Body of pancreas (tissue), 4 donors: ENCODE measurements around the gene ATG12. TPM values are rescaled to one million over a fixed set of nuclear protein-coding genes. Genes with fewer than 3 reads are reported as not detected.

Experiments
- ATAC-seq: fragments of 150-250 bp; one replicate; pipeline ENCODE4 v1.9.1; 2016
- DNase-seq, 4 donors: peaks; one replicate each; pipeline ENCODE4 v3.0.0-alpha.2; 2019
- H3K27ac ChIP-seq, 4 donors: fragments of 200-600 bp; sonication (generic); 1 replicate in 3 of 4; 2 replicates in 1 of 4; pipeline versions ENCODE4 v1.5.1 to v1.6.1; 2016 to 2019; ENCODE audit warnings: mild to moderate bottlenecking in 1 of 4, mixed read lengths in 1 of 4, moderate library complexity in 1 of 4
- H3K27me3 ChIP-seq, 2 donors: fragments of 200-600 bp; sonication (generic); one replicate each; pipeline ENCODE4 v1.6.0; 2016; ENCODE audit warnings: mild to moderate bottlenecking in 1 of 2
- H3K36me3 ChIP-seq, 2 donors: fragments of 200-600 bp; sonication (generic); replicated peaks in 1 of 2; 2 replicates each; pipeline ENCODE4 v1.5.1; 2016; ENCODE audit warnings: low read depth in 2 of 2; ENCODE audit not compliant: insufficient read depth in 1 of 2
- H3K4me1 ChIP-seq: fragments of 200-600 bp; sonication (generic); one replicate; pipeline ENCODE4 v1.6.0; 2016
- H3K4me3 ChIP-seq, 2 donors: fragments of 200-600 bp; sonication (generic); 1 replicate in 1 of 2; 2 replicates in 1 of 2; pipeline ENCODE4 v1.5.1; 2016 to 2019
- H3K9me3 ChIP-seq, 3 donors: fragments of 200-600 bp; sonication (generic); 1 replicate in 2 of 3; 2 replicates in 1 of 3; pipeline ENCODE4 v1.5.1; 2016
- POLR2A ChIP-seq, 3 donors: fragments of 450-650 bp; IDR thresholded peaks; one replicate each; pipeline ENCODE4 v1.6.1; 2016; ENCODE audit warnings: antibody characterized with exemption in 3 of 3, mild to moderate bottlenecking in 2 of 3
- WGBS, 2 donors: methylation state at CpG; one replicate each; pipeline ENCODE4 v1.1.5; 2017; 5-methylcytosine and 5-hydroxymethylcytosine counted together
- intact Hi-C: fragments of 100-400 bp; cut with DNase I; formaldehyde crosslinking; loops from one replicate; pipeline ENCODE4 v1.15.1; 2023
- total RNA-seq, 2 donors: library from RNA; depleted of rRNA; stranded (reverse); fragments of >200 nt; gene quantifications; one replicate each; pipeline ENCODE4 v1.1.0, GENCODE V29; 2016
- TF ChIP-seq, protein P1 (sequence below), 7 experiments: fragments of 450-650 bp in 4 of 7; fragments of 200-600 bp in 3 of 7; sonication (generic) in 3 of 7; IDR thresholded peaks; one replicate each; pipeline ENCODE4 v1.5.1; 2016 to 2019; ENCODE audit warnings: antibody characterized with exemption in 7 of 7

The ATG12 gene
- total RNA-seq, 2 donors from 2014 or later: 28.3 to 47.5 TPM

DNA sequence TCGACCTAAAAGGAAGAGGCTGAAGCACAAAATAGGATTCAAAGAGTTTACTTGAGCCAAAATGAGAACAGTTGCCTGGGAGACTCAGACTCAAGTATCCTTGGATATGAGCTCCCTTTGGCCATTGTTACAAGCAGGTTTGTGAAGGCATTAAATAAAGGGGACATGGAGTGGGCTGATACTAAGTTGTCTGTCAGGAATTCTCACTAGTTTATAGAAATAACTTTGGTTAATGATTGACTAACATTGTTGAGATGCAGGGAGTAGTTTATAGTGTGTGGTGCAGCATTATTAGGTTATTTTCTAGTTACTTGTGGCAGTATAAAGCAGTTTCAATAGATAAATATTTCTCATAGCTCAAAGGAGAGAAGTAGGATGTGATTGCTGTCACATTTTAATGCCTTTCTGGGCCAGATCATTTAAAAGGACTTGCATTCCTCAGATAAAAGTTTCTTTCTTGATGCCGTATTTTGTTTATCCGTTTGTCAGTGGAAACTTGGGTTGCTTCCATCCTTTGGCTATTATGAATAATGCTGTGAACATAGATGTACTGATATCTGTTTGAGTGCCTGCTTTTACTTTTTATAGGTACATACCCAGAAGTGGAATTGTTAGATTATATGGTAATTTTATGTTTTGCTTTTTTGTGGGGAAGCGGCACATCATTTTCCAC, 9.5 kb upstream of the ATG12 start:
- Histone ChIP-seq H3K27ac (no peak overlapping the region), H3K36me3 (no peaks in the 10 kb centered on the region), H3K9me3 (no peaks in the 10 kb centered on the region), H3K4me3 (no peak overlapping the region), H3K4me1 (peaks cover 43% of the 10 kb centered on the region), H3K27me3 (no peaks in the 10 kb centered on the region)
- 38 to 39% methylated on average over 4 of the region's 4 CpGs for WGBS, 2 donors
- TF ChIP-seq, protein P1, sequence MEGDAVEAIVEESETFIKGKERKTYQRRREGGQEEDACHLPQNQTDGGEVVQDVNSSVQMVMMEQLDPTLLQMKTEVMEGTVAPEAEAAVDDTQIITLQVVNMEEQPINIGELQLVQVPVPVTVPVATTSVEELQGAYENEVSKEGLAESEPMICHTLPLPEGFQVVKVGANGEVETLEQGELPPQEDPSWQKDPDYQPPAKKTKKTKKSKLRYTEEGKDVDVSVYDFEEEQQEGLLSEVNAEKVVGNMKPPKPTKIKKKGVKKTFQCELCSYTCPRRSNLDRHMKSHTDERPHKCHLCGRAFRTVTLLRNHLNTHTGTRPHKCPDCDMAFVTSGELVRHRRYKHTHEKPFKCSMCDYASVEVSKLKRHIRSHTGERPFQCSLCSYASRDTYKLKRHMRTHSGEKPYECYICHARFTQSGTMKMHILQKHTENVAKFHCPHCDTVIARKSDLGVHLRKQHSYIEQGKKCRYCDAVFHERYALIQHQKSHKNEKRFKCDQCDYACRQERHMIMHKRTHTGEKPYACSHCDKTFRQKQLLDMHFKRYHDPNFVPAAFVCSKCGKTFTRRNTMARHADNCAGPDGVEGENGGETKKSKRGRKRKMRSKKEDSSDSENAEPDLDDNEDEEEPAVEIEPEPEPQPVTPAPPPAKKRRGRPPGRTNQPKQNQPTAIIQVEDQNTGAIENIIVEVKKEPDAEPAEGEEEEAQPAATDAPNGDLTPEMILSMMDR (IDR thresholded peaks at IDR 0.05): no peak
- no peak for TF ChIP-seq POLR2A (IDR thresholded peaks at IDR 0.05)
- ATAC-seq: peak; percentile 30
- intact Hi-C loops: no loop called here
- DNase-seq: no peak

DNA sequence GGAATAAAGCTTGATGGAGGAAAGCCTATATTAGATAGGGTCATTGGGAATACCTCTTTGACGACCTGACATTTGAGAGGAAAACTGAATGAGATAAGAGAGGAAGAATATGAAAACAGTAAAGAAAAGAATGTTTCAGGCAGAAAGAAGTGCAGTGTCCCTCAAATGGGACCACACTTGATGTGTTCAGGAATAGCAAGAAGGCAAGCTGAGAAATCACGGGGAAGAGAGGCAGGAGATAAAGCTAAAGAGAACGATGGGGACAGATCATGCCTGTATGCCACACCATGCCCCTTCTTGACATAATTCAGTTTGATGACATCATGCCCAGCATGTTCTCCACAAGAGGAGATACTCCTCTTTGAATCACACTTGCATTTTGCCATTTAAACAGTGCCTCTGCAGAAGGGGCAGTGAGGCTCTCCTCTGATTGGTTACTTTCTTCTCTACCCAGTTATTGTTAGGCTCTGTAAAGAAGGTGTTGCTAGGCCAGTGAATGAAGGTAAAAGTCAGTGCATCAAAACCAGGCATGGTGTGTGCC, 8.0 kb upstream of the ATG12 start:
- ATAC-seq (no peak), DNase-seq (no peak)
- H3K27ac ChIP-seq: no peak overlapping the region
- H3K4me1 ChIP-seq: peaks cover 55% of the 10 kb centered on the region
- no peaks in the 10 kb centered on the region for H3K36me3 ChIP-seq
- no peak for TF ChIP-seq POLR2A (IDR thresholded peaks at IDR 0.05)
- TF ChIP-seq, protein P1 (IDR thresholded peaks at IDR 0.05): no peak
- H3K9me3 ChIP-seq: no peaks in the 10 kb centered on the region
- intact Hi-C loops: no loop called here
- H3K27me3 ChIP-seq: no peaks in the 10 kb centered on the region
- WGBS, 2 donors: 91 to 92% methylated on average over 3 of the region's 3 CpGs
- H3K4me3 ChIP-seq: no peak overlapping the region

DNA sequence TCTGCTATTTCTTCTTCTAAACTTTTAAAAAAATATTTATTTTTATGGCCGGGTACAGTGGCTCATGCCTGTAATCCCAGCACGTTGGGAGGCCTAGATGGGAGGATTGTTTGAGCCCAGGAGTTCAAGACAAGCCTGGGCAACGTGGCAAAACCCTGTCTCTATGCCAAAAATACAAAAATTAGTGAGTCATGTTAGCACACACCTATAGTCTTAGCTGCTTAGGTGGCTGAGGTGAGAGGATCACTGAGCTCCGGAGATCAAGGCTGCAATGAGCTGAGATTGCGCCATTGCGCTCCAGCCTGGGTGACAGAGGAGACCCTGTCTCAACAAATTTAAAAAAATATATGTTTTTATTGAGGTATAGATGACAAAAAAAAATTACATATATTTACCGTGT, 5.9 kb upstream of the ATG12 start:
- H3K36me3 ChIP-seq: no peaks in the 10 kb centered on the region
- H3K4me3 ChIP-seq: no peak overlapping the region
- H3K9me3 ChIP-seq: no peaks in the 10 kb centered on the region
- DNase-seq (no peak), ATAC-seq (no peak)
- H3K27me3 ChIP-seq: no peaks in the 10 kb centered on the region
- intact Hi-C loops: no loop called here
- TF ChIP-seq POLR2A (IDR thresholded peaks at IDR 0.05): no peak
- TF ChIP-seq, protein P1 (IDR thresholded peaks at IDR 0.05): no peak
- no peak overlapping the region for H3K27ac ChIP-seq
- WGBS, 2 donors: 75 to 82% methylated on average over 7 of the region's 7 CpGs
- H3K4me1 ChIP-seq: peaks cover 67% of the 10 kb centered on the region

DNA sequence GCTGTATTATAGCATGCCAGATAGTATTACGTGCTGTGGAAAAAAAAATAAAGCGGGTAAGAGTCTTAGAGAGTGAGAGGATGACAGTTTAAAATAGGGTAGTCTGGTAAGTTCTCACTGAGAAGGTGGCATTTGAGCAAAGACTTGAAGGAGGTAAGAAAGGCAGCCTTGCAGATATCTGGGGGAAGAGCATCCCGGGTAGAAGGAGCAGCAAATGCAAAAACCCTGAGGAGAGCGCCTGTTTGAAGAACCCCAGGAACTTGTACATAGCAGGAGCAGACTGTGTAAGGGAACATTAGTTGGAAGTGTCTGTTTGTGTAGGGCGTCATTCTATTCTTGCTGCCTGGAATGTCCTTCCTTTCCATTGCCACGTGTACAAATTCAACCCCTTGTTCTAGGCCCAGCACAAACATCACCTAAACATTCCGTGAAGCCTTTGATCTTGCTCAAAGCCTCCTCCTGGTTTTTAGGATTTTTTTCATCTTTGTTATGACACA, 3.0 kb upstream of the ATG12 start:
- Histone ChIP-seq H3K4me3 (no peak overlapping the region), H3K9me3 (no peaks in the 10 kb centered on the region), H3K4me1 (peaks cover 62% of the 10 kb centered on the region), H3K36me3 (no peaks in the 10 kb centered on the region), H3K27ac (no peak overlapping the region), H3K27me3 (no peaks in the 10 kb centered on the region)
- ATAC-seq (no peak), DNase-seq (no peak)
- intact Hi-C loops: no loop called here
- TF ChIP-seq, protein P1 (IDR thresholded peaks at IDR 0.05): no peak
- TF ChIP-seq POLR2A (IDR thresholded peaks at IDR 0.05): no peak
- 56 to 58% methylated on average over 7 of the region's 7 CpGs for WGBS, 2 donors
